HEK293T (cell line): ENCODE measurements around the gene STIL.

Experiments used
- CTCF ChIA-PET: fragments of 350-600 bp; formaldehyde crosslinking; extraction: SDS; loops from one replicate; lab custom pipeline; 2021; ENCODE audit warnings: antibody characterized with exemption, inconsistent platforms; lab: Yijun Ruan, JAX
- POLR2A ChIA-PET: fragments of 350-600 bp; formaldehyde crosslinking; extraction: SDS; loops from one replicate; lab custom pipeline; 2020; ENCODE audit warnings: antibody characterized with exemption, inconsistent platforms; lab: Yijun Ruan, JAX
- DNase-seq: peaks from one replicate; pipeline ENCODE4 v3.0.0; 2012; ENCODE audit warnings: mixed read lengths; ENCODE audit errors: extremely low spot score
- ARNT ChIP-seq: fragments of 450-650 bp; IDR thresholded peaks from 2 replicates; pipeline ENCODE4 v1.6.1; 2017; ENCODE audit warnings: mild to moderate bottlenecking
- BHLHE40 ChIP-seq: fragments of 450-650 bp; IDR thresholded peaks from 2 replicates; pipeline ENCODE4 v1.6.1; 2016; ENCODE audit warnings: mild to moderate bottlenecking, moderate library complexity, borderline replicate concordance
- CTBP1 ChIP-seq: fragments of 450-650 bp; IDR thresholded peaks from 2 replicates; pipeline ENCODE4 v1.6.1; 2016; ENCODE audit warnings: borderline replicate concordance
- ELF4 ChIP-seq: fragments of 450-650 bp; IDR thresholded peaks from 2 replicates; pipeline ENCODE4 v1.6.1; 2017; ENCODE audit warnings: antibody characterized with exemption
- FOXA1 ChIP-seq: fragments of 450-650 bp; IDR thresholded peaks from 2 replicates; pipeline ENCODE4 v1.6.1; 2016; ENCODE audit warnings: mild to moderate bottlenecking
- FOXK2 ChIP-seq: fragments of 450-650 bp; IDR thresholded peaks from 2 replicates; pipeline ENCODE4 v1.6.1; 2016; ENCODE audit warnings: mild to moderate bottlenecking
- FOXM1 ChIP-seq: fragments of 450-650 bp; IDR thresholded peaks from 2 replicates; pipeline ENCODE4 v1.6.1; 2017; ENCODE audit warnings: mild to moderate bottlenecking, borderline replicate concordance
- HDGF ChIP-seq: fragments of 450-650 bp; IDR thresholded peaks from 2 replicates; pipeline ENCODE4 v1.6.1; 2017; ENCODE audit warnings: antibody characterized with exemption, borderline replicate concordance
- L3MBTL2 ChIP-seq: fragments of 450-650 bp; conservative IDR thresholded peaks from 2 replicates; pipeline ENCODE4 v1.6.1; 2016; ENCODE audit warnings: mild to moderate bottlenecking
- LEF1 ChIP-seq: fragments of 450-650 bp; IDR thresholded peaks from 2 replicates; pipeline ENCODE4 v1.6.1; 2017; ENCODE audit warnings: mild to moderate bottlenecking, borderline replicate concordance
- NFRKB ChIP-seq: fragments of 450-650 bp; IDR thresholded peaks from 2 replicates; pipeline ENCODE4 v1.6.1; 2016; ENCODE audit warnings: mild to moderate bottlenecking, moderate library complexity
- SP1 ChIP-seq: fragments of 450-650 bp; IDR thresholded peaks from 2 replicates; pipeline ENCODE4 v1.6.1; 2017
- SUZ12 ChIP-seq: fragments of 450-650 bp; IDR thresholded peaks from 2 replicates; pipeline ENCODE4 v1.6.1; 2016; ENCODE audit warnings: mild to moderate bottlenecking
- TARDBP ChIP-seq: fragments of 450-650 bp; IDR thresholded peaks from 2 replicates; pipeline ENCODE4 v1.6.1; 2016
- ZNF384 ChIP-seq: fragments of 450-650 bp; IDR thresholded peaks from 2 replicates; pipeline ENCODE4 v1.6.1; 2016
- TF ChIP-seq, protein P1 (sequence below): fragments of 450-650 bp; IDR thresholded peaks from 2 replicates; pipeline ENCODE4 v1.6.1; 2016

The STIL gene

DNA sequence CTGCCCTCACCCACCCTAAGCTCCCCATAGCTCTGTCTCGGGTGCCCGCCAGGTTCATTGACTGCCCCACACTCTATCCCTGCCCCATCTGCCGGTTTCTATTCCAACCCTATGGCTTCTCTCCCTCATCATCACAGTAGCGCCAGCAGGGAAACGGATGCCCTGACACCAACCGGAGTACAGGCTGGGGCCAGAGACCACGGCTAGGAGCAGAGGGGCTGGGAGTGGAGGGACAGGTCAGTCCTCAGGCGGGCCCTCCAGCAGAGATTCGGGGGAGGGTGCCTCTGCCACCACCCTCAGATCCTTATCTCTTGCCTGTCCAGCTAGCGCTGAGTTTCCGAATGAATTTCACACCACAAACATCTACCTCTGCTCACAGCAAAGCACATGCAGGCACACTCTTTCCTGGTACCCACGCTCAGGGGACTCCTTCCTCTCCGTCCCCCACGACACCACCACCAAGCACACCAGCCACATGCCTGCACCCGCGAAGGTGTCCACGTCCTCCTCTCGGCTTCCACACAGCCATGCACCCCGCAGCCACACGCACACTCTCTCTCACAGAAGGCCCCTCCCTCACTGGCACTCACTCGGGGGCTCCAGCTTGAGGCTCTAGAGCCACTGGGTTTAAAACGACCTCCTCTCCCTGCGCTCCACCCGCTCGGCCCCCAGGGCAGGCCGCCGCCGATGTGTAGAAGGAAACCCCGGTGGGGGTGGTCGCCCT lies 89.1 kb downstream of the STIL start:
- TF ChIP-seq BHLHE40, result no peak
- TF ChIP-seq NFRKB, result no peak
- no peak for TF ChIP-seq FOXA1
- no peak for TF ChIP-seq FOXK2
- no peak for TF ChIP-seq SP1
- no peak for TF ChIP-seq ZNF384
- TF ChIP-seq TARDBP, result no peak
- no peak for TF ChIP-seq ARNT
- ChIA-PET CTCF (no interaction called here), POLR2A (no interaction called here)
- no peak for DNase-seq

- ChIA-PET CTCF (no interaction called here), POLR2A (no interaction called here)
- no peak for TF ChIP-seq CTBP1
- TF ChIP-seq HDGF, result no peak
- TF ChIP-seq ELF4, result no peak
- no peak for TF ChIP-seq FOXA1
- DNase-seq, result no peak
Measured at GRCh38 chr1:47223921-47224675, 89.8 kb downstream of the STIL start.

GRCh38 chr1:47223174-47223920 lies 90.6 kb downstream of the STIL start:
- TF ChIP-seq TARDBP, result no peak
- no peak for TF ChIP-seq FOXK2
- TF ChIP-seq FOXA1, result no peak
- TF ChIP-seq NFRKB, result no peak
- DNase-seq, result no peak
- ChIA-PET CTCF (no interaction called here), POLR2A (no interaction called here)

DNA sequence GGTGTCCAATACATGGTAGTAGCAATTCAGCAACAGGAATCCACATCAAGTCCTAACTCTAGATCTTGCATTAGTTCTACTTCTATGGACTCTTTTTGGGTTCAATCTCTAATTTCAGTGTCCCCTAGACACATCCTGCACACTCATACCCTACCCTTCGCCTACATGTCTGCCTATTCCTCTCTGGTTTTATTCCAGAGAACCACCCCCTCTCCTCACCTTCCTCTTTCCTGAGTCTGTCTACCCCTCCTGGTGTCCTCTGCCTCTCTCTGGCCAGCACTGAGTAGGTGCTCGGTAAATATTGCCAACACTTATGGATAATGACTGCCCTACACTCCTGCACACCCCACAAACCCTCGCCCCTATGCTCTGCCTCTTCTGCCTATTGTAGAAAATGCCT lies 91.5 kb downstream of the STIL start:
- CTCF ChIA-PET, result no interaction called here
- POLR2A ChIA-PET, result no interaction called here

DNA sequence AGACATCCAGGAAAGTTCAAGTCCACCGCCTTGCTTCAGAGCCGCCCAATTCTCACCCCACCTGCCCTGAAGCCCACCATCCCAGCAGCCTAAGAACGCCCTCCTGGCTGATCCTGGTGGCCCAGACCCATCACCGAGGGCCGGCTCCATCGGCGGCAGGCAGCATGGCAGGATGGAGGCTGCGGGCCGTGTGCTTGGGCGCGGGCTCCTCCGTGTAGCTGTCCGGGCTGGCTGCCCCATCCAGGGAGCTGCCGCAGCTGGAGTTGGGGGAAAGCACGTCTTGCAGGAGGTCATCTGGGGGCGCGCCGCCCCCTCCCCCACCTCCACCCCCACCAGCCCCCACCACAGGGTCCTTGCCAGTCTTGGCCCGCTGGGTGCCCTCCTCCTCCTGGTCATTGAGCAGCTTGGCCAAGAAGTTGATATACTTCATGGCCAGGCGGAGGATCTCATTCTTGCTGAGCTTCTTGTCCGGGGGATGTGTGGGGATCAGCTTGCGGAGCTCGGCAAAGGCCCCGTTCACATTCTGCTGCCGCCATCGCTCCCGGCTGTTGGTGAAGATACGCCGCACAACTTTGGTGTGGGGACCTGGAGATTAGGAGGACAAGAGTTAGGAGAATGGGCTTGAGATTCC lies 94.2 kb downstream of the STIL start:
- no peak for TF ChIP-seq BHLHE40
- no peak for TF ChIP-seq LEF1
- TF ChIP-seq FOXM1, result no peak
- no peak for TF ChIP-seq SP1
- no peak for TF ChIP-seq L3MBTL2
- no peak for TF ChIP-seq CTBP1
- no peak for TF ChIP-seq FOXA1
- no peak for TF ChIP-seq ELF4
- TF ChIP-seq NFRKB, result no peak
- no peak for TF ChIP-seq FOXK2
- TF ChIP-seq SUZ12, result no peak
- no peak for TF ChIP-seq TARDBP
- TF ChIP-seq ARNT, result no peak
- TF ChIP-seq, protein P1, sequence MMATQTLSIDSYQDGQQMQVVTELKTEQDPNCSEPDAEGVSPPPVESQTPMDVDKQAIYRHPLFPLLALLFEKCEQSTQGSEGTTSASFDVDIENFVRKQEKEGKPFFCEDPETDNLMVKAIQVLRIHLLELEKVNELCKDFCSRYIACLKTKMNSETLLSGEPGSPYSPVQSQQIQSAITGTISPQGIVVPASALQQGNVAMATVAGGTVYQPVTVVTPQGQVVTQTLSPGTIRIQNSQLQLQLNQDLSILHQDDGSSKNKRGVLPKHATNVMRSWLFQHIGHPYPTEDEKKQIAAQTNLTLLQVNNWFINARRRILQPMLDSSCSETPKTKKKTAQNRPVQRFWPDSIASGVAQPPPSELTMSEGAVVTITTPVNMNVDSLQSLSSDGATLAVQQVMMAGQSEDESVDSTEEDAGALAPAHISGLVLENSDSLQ, result no peak
- no peak for TF ChIP-seq HDGF
- TF ChIP-seq ZNF384, result no peak
- no peak for DNase-seq
- POLR2A ChIA-PET, result no interaction called here
- CTCF ChIA-PET, result no interaction called here

More for the DNA sequence above, 91.5 kb downstream of the STIL start:
- no peak for DNase-seq
- TF ChIP-seq, protein P1, result no peak
- TF ChIP-seq FOXK2 (no peak), ARNT (no peak), SUZ12 (no peak), FOXM1 (no peak)

DNA sequence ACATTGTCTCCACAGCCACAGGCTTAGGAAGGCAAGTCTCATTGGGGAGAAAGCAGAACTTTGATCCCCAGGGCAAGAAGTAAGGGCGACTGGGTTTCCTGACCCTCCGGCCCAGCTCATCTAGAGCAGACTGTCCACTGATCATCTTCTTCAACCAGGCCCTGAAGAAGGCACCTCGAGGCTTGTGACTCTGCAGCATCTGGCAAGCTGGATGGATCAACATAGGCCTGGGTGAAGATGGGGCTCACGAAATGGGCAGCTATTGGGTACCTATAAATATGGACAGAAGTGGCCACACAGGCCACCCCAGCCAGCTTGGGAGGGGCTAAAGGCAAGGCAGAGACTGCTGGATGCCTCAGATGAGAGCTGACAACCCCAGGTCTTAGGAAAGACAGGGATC lies 94.9 kb downstream of the STIL start:
- POLR2A ChIA-PET, result no interaction called here
- CTCF ChIA-PET, result interaction anchor here (0.6 kb wide), 1 partner anchor 26 kb away, joined by 3 read pairs; no protein-coding TSS in a partner anchor

More for the DNA sequence above, 94.9 kb downstream of the STIL start:
- no peak for DNase-seq
- TF ChIP-seq NFRKB (no peak), FOXA1 (no peak), BHLHE40 (no peak), ARNT (no peak), HDGF (no peak), LEF1 (no peak), ELF4 (no peak), ZNF384 (no peak), SP1 (no peak), TARDBP (no peak), SUZ12 (no peak), FOXK2 (no peak), L3MBTL2 (no peak), FOXM1 (no peak), CTBP1 (no peak)
- TF ChIP-seq, protein P1, result no peak
